ENCODE measurements around the gene PLIN5.

The PLIN5 gene

DNA sequence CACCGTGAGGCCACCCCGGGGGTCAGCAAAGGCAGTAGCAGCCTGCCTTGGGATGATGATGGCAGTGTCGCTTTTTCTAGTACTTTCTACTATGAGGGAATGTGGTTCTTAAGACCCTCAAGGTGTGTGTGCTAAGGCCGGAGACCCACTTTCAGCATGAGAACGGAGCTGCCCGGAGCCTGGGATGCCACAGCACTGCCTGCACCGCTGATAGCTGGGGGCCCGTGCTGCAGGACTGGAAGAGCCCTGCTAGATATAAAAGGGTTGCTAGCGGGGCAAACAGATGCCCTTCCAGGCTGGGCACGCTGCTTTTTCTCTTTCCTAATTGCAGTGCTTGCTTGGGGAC is 31.2 kb downstream of the PLIN5 start:
- DNase-seq = no peak

DNA sequence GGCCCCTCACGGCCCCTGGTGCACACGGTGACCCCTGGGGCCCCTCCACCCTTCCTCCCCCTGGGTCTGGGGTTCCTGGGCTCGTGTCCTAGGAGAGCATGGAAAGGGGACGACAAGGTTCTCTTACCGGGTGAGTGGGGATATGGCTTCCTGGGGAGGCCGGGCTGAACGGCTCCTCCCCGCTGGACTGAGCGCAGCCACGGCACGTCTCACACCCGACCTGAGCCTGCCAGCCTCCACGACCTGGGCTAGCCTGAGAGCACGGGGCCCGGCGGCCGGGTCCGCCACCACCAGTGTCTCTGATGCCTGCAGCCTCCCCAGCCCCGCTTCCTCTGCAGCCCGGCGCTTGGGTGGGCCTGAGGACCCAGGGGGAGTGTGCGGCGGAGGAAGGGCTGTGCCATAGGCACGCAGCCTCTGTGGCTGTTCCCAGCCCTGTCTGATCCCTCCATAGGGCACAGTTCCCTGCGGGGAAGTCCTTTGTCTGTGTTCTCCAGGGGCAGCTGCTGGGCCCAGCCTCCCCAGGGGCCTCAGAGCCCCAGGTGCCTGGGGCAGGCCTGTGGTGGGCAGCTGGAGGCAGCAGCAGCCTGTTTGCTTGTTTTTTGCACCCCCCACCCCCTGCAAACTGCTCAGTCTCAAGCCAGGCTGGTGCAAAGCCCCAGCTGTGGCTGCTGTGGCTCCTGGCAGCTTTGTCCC is 31.7 kb downstream of the PLIN5 start:
- DNase-seq = no peak

DNA sequence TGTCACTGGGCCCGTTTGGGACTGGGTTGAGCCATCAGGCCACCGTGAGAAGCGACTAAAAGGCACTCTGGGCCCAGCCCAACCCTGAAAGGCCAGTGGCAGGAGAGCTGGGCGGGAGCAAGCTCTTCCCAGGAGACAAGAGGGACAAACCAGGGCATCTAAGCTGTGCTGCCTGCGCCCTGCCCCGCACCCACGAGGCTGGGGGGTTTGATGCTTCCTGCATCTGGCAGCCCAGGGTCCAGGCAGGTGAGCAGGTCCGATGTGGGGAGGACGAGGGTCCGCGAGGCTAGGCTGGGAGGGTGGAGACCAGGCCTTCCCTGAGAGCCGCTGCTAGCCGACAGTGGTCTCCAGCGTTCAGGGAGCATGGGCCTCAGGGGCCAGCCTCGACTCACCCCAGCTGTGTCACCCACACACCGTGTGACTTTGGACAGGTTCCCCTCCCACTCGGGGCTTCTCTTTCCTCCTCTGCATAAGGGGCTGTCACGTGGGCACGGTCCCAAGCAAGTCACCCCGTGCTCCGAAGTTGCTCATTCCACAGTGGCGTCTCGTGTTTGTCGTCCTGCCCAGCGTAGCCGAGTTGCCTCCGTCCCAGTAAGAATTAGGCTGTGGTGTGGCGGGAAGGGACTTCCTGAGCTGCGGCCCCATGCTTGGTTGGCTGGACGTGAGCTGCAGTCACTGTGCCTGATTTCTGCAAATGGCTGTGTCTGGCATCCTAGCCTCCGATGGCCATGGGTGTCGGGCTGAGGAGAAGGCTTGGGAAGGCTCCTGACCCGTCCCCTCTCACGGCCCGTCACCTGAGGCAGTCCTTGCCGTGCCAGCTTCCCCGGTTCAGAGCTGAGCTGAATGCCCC is 32.5 kb downstream of the PLIN5 start:
- no peak for DNase-seq

DNA sequence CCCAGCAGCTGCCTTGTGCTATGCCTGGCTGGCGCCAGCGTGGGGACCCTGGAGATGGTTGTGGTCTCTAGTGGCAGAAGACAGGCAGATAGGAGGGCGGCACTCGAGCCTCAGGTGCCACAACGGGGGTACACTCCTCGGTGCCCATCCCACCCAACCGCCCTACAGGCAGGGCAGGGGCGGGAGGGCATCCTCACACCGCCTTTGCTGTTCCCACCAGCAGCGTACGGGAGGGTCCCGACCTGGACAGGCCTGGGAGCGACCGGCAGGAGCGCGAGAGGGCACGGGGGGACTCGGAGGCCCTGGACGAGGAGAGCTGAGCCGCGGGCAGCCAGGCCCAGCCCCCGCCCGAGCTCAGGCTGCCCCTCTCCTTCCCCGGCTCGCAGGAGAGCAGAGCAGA is 33.3 kb downstream of the PLIN5 start:
- no peak for DNase-seq

GRCh38 chr19:4500841-4501591 is 34.0 kb downstream of the PLIN5 start:
- DNase-seq = no peak

GRCh38 chr19:4499855-4500254 is 35.2 kb downstream of the PLIN5 start:
- no peak for DNase-seq

DNA sequence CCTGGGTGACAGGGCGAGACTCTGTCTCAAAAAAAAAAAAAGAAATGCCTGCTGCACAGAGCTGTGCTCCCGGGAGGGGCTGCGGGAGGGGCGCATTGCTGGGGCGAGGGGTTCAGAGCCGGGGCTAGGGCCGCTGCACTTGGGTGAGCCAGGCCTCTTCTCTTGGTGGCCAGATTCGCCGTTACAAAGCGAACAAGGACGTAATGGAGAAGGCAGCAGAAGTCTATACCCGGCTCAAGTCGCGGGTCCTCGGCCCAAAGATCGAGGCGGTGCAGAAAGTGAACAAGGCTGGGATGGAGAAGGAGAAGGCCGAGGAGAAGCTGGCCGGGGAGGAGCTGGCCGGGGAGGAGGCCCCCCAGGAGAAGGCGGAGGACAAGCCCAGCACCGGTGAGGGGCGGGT is 35.7 kb downstream of the PLIN5 start:
- no peak for DNase-seq

- no peak for DNase-seq
Measured at GRCh38 chr19:4498694-4499093, 36.3 kb downstream of the PLIN5 start.

GRCh38 chr19:4497770-4498389 is 37.1 kb downstream of the PLIN5 start:
- DNase-seq = no peak

GRCh38 chr19:4496304-4496703 is 38.7 kb downstream of the PLIN5 start:
- DNase-seq = no peak

DNA sequence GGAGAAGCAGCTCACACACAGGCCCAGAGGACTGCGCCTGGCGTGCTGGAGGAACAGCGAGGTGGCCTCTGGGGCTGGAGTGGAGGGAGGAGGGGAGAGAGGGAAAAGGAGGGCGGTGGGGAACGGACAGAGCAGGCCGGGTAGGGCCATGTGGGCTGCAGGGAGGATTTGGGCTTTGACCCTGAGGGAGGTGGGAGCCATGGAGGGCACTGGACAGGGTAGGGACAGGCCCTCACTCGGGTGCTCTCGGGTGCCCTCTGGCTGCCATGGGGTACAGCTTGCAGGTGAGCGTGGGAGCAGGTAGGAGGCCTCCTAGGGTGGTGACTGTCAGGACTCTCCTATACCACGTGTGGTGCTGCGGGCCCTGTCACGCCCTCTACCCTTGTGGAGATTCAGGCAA is 39.6 kb downstream of the PLIN5 start:
- DNase-seq = no peak

GRCh38 chr19:4494691-4495064 is 40.3 kb downstream of the PLIN5 start:
- DNase-seq = no peak

- no peak for DNase-seq
Measured at GRCh38 chr19:4493929-4494690, 40.9 kb downstream of the PLIN5 start.

GRCh38 chr19:4493104-4493928 is 41.7 kb downstream of the PLIN5 start:
- no peak for DNase-seq

DNA sequence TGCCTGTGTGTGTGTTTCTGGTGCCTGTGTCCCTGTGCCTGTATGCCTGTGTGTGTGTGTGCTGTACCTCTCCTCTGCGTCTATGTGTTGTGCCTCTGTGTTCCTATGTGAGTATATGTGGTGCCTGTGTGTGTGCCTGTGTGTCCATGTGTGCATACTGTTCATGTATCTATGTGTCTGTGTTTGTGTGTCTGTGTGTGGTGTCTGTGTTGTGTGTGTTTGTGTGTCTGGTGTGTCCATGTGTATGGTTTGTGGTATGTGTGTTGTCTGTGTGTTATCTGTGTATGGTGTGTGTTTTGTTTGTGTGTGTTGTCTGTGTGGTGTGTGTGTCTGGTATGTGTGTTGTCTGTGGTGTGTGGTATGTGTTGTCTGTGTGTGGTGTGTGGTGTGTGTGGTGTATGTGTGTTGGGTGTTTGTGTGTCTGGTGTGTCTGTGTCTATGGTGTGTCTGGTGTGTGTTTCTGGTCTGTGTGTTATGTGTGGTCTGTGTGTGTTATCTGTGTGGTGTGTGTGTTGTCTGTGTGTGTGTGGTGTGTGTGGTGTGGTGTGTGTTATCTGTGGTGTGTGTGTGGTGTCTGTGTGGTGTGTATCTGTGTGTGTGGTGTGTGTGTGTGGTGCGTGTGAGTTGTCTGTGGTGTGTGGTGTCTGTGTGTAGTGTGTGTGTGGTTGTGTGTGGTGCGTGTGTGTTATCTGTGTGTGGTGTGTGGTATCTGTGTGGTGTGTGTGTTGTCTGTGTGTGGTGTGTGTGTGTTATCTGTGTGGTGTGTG is 42.5 kb downstream of the PLIN5 start:
- no peak for DNase-seq

DNA sequence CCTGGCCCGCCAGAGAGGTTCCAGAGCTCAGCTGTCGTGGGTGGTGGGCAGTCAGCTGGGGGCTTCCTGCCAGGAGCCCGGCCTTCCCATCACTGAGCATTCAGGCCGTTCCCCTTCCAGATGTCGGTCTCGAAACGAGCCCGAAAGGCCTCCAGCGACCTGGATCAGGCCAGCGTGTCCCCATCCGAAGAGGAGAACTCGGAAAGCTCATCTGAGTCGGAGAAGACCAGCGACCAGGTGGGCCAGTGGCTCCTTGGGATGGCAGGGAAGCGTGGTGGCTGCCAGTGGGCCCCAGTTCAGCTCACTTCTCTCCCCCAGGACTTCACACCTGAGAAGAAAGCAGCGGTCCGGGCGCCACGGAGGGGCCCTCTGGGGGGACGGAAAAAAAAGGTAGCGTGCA is 43.6 kb downstream of the PLIN5 start:
- DNase-seq = no peak

GRCh38 chr19:4488496-4488895 is 46.5 kb downstream of the PLIN5 start:
- no peak for DNase-seq

DNA sequence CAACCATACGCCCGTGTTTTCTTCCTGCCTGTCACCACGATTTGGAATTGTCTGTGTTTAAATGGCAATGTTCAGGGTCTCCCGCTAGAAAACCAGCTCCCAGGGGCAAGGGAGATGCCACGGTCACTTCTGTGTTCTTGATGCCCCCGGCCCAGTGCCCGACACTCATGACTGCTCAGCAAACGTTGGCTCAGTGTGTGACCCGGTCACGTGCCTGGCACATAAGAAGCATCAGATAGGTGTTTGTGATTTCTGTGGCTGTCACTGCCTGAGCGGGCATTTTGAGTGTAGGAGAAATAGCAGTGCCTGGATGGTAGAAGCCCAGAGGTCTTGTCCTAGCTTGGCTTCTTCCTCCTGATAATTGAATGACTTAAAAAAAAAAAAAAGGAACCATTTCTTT is 47.5 kb downstream of the PLIN5 start:
- no peak for DNase-seq

DNA sequence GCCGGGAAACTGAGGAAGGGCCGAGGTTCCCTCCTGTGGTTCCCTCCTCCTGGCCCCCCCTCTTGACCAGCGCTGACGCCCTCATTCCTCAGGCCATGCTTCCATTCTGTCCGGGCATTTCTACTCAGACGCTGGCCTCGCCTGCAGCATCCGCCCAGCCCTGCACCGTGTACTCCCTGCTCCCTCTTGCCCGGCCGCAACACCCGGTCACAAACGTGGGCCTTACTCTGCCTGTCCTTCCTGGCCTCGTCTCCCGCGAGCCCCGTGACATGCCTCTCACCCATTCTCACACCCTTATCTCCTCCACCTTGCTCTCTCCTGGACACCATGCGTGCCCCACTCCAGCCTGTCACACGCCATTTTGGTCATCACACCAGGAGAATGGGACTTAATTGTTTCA is 51.6 kb downstream of the PLIN5 start:
- DNase-seq = no peak

GRCh38 chr19:4482721-4483364 is 52.2 kb downstream of the PLIN5 start:
- no peak for DNase-seq

All from activated T-cell treated with anti-CD3 and anti-CD28 coated beads, Interleukin-2, amount 50 U/mL, for 1 hour (primary cell).